ENCODE results near the gene NINJ1. TPM values are rescaled to one million over a fixed set of nuclear protein-coding genes. Genes with fewer than 3 reads are reported as not detected.

The NINJ1 gene
- total RNA-seq, 4 donors from 2014 or later: 28.5 to 58.5 (median 45.7) TPM

DNA sequence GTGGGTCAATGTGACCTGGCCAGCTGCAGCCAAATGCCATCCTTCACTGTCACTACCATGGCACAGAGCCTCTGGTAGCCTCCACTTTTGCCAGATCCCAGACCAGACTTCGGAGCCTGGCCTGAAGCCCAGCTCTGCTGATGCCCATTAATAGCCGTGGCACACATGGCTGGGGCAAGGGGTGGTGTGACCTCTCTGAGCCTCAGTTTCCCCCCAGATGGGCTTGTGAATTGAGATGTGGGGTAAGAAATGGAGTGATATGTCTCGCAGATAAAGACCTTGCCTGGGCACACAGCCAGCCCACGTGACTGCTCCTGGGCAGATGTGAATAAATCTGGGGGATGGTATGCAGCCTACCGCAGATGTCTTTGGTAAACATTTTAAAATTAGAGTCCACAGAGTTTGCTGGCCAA is 61.7 kb downstream of the NINJ1 start:
- DNase-seq: no peak
- intact Hi-C loops (cut with DNase I; ENCODE audit: low total_unique reads): no loop called here

More for the DNA sequence above, 61.7 kb downstream of the NINJ1 start:
- no peaks in the 10 kb centered on the region for H3K9me3 ChIP-seq
- H3K36me3 ChIP-seq: no peaks in the 10 kb centered on the region
- no peak for ATAC-seq
- H3K27me3 ChIP-seq: no peaks in the 10 kb centered on the region
- peaks cover 0 to 7% of the 10 kb centered on the region in 2 donors for H3K4me1 ChIP-seq
- no peak overlapping the region for H3K27ac ChIP-seq
- in situ Hi-C loops (cut with MboI; ENCODE audit: low sequenced_read_pairs in 4 of 4): no loop called here
- no peak overlapping the region for H3K4me3 ChIP-seq
- TF ChIP-seq, protein P1, sequence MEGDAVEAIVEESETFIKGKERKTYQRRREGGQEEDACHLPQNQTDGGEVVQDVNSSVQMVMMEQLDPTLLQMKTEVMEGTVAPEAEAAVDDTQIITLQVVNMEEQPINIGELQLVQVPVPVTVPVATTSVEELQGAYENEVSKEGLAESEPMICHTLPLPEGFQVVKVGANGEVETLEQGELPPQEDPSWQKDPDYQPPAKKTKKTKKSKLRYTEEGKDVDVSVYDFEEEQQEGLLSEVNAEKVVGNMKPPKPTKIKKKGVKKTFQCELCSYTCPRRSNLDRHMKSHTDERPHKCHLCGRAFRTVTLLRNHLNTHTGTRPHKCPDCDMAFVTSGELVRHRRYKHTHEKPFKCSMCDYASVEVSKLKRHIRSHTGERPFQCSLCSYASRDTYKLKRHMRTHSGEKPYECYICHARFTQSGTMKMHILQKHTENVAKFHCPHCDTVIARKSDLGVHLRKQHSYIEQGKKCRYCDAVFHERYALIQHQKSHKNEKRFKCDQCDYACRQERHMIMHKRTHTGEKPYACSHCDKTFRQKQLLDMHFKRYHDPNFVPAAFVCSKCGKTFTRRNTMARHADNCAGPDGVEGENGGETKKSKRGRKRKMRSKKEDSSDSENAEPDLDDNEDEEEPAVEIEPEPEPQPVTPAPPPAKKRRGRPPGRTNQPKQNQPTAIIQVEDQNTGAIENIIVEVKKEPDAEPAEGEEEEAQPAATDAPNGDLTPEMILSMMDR (IDR thresholded peaks at IDR 0.05 in 4 of 5, conservative IDR thresholded peaks at IDR 0.05 in 1 of 5): no peak
- TF ChIP-seq POLR2A (IDR thresholded peaks at IDR 0.05): no peak

Other genes starting within 250 kb of the NINJ1 start
- gene FGD3, start 186.7 kb downstream of the NINJ1 start, total RNA-seq: 1 to 10 TPM in 1 of 4 donors, under 1 TPM in 3; 0.92 to 1.3 (median 0.97) TPM
- gene SUSD3, start 75.5 kb downstream of the NINJ1 start, total RNA-seq: under 1 TPM in 2 of 4 donors, not detected in 2; 0.51 to 0.61 TPM
- gene CARD19, start 38.0 kb downstream of the NINJ1 start, total RNA-seq: 10 to 100 TPM; 49.6 to 82.4 (median 70.9) TPM
- gene WNK2, start 49.9 kb upstream of the NINJ1 start, total RNA-seq: 10 to 100 TPM; 11.3 to 43.0 (median 24.7) TPM